ENCODE measurements around the gene CBX5. TPM values are rescaled to one million over a fixed set of nuclear protein-coding genes. Genes with fewer than 3 reads are reported as not detected.
A peak's percentile ranks its signal among the peaks of the same experiment; 100 is the strongest.

The CBX5 gene
- total RNA-seq, 4 donors from 2014 or later = 32.5 to 62.4 (median 49.3) TPM

DNA sequence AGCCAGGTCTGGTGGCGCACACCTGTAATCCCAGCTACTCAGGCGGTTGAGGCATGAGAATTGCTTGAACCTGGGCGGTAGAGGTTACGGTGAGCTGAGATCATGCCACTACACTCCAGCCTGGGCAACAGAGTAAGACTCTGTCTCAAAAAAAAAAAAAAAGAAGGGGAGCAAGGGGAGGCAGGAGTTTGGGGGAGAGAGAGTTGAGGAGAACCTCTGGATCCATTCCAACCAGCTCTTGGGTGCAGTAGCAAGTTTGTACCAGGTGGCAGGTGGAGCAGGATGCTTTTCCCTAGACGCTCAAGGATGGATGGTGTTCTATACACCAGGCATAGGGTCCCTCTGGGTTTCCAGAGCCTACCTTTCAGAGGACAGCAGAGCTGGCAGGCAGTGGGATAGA, 19.0 kb upstream of the CBX5 start:
- H3K9me3 ChIP-seq = no peaks in the 10 kb centered on the region
- H3K36me3 ChIP-seq = no peaks in the 10 kb centered on the region
- no peak overlapping the region for H3K4me3 ChIP-seq
- peaks cover 0 to 11% (median 3%) of the 10 kb centered on the region in 3 donors for H3K4me1 ChIP-seq
- ATAC-seq = no peak
- no peak overlapping the region for H3K27ac ChIP-seq
- TF ChIP-seq, protein P1, sequence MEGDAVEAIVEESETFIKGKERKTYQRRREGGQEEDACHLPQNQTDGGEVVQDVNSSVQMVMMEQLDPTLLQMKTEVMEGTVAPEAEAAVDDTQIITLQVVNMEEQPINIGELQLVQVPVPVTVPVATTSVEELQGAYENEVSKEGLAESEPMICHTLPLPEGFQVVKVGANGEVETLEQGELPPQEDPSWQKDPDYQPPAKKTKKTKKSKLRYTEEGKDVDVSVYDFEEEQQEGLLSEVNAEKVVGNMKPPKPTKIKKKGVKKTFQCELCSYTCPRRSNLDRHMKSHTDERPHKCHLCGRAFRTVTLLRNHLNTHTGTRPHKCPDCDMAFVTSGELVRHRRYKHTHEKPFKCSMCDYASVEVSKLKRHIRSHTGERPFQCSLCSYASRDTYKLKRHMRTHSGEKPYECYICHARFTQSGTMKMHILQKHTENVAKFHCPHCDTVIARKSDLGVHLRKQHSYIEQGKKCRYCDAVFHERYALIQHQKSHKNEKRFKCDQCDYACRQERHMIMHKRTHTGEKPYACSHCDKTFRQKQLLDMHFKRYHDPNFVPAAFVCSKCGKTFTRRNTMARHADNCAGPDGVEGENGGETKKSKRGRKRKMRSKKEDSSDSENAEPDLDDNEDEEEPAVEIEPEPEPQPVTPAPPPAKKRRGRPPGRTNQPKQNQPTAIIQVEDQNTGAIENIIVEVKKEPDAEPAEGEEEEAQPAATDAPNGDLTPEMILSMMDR (IDR thresholded peaks at IDR 0.05) = no peak
- peaks cover 48% of the 10 kb centered on the region for H3K27me3 ChIP-seq
- 88 to 100% methylated on average over 1 to 4 of the region's 5 CpGs for WGBS, 2 donors (ENCODE audit: low coverage in 1 of 2)

DNA sequence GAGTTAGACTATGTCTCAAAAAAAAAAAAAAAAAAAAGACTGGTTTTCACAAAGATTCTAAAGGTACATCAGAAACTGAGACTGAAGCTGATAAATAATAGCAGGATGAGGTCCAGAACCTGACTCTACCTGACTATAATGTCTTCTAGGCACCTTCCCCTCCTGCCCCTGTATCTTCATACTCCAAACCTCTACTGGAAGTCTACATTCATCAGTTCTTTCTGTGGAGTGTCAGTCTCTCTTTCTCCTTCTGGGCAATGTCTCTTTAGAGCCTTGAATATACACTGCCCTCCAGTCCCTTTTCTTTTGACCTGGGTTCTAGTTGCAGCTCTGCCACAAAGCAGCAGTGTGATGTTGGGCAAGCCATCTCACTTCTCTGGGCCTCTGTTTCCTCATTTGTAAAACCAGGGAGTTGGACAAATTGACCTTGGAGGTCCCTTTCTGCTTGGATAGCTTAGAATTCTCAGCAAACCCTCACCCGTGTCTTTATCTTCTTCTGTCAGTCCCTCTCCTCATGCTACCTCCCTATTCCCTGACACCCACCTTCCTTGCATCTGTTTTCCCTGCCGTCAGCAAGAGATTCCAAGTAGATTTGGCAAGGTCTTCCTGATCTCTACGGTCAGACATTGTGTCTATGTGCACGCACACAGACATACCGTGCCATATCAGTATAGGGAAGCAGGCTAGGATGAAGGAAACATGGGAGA, 16.6 kb upstream of the CBX5 start:
- 63 to 80% methylated on average over 2 to 3 of the region's 5 CpGs for WGBS, 2 donors (ENCODE audit: low coverage in 1 of 2)
- H3K9me3 ChIP-seq = no peaks in the 10 kb centered on the region
- H3K27ac ChIP-seq = no peak overlapping the region
- ATAC-seq = no peak
- H3K36me3 ChIP-seq = no peaks in the 10 kb centered on the region
- no peak overlapping the region for H3K4me3 ChIP-seq
- H3K27me3 ChIP-seq = peaks cover 47% of the 10 kb centered on the region
- no peak for TF ChIP-seq POLR2A (IDR thresholded peaks at IDR 0.05)
- TF ChIP-seq EP300 (IDR thresholded peaks at IDR 0.05) = no peak
- no peak for TF ChIP-seq POLR2AphosphoS5 (IDR thresholded peaks at IDR 0.05)
- TF ChIP-seq, protein P1 (IDR thresholded peaks at IDR 0.05) = no peak
- peaks cover 0 to 11% (median 3%) of the 10 kb centered on the region in 3 donors for H3K4me1 ChIP-seq

DNA sequence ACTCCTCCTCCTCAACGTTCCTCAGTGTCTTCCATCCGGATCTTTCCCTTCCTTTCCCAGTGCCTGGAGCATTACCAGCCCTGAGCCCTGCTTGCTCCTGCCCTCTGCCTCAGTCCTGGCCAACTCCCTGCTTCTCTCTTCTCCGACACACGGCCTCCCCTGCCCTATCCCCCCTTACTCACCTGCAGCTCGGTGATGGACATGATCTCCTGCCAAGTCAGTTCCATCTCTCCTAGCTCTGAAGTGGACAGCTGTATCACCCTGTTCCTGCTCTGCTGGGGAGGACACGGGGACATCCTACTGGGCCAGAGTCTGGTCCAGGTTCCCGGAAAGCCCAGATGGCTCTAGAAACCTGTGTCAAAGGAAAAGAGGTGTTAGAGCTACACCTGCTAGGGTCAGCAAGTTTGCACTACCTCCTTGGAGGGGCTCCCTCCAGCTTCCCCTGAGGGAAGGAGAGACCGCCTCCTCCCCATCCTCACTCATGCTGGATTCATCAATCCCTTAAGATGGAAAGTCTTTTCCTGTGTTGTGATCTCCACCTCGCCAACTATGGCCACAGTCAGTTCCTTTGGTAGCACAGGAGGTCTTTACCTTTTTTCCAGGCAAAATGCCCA, 15.1 kb upstream of the CBX5 start:
- Histone ChIP-seq H3K27ac (no peak overlapping the region), H3K4me3 (no peak overlapping the region), H3K4me1 (no peaks in the 10 kb centered on the region), H3K27me3 (peaks cover 33% of the 10 kb centered on the region), H3K36me3 (no peaks in the 10 kb centered on the region), H3K9me3 (no peaks in the 10 kb centered on the region)
- WGBS, 2 donors (ENCODE audit: low coverage in 1 of 2) = 64 to 66% methylated on average over 5 to 8 of the region's 9 CpGs
- no peak for ATAC-seq
- TF ChIP-seq POLR2AphosphoS5 (IDR thresholded peaks at IDR 0.05) (no peak), EP300 (IDR thresholded peaks at IDR 0.05) (no peak), POLR2A (IDR thresholded peaks at IDR 0.05) (no peak)
- TF ChIP-seq, protein P1 (IDR thresholded peaks at IDR 0.05) = no peak

DNA sequence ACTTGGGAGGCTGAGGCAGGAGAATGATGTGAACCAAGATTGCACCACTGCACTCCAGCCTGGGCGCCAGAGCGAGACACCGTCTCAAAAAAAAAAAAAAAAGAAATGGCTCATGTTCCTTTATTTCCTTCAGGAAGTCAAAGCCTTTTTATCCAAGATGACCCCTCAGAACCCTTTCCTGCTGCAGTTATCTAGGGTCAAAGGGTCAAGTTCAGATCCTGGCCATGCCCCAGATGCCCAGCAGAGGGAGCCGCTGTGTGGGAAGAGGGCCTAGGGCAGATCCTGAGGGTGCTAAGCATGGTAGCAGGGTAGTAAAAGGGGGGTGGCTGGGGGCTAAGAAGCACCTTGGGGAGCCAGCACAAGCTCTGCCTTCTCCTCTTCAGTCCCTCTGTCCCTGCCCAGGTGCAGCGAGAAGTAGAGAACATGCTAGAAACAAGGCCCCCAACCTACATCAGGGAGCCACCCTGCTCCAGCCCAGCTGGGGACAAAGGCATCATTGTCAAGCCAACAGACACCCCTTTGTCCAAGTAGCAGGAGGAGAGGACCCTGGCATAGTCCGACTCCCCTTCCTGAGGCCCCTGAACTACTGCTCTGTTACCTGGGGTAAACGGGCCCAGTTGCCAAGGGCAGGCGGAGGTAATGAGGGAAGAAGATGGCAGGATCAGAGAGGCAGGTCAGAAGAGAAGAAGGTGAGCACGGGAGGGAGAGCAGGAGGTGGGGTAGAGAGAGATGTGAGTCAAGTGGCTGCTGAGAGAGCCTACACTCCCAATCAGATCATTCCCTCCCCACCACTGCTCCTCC, 14.4 kb upstream of the CBX5 start:
- TF ChIP-seq EP300 (IDR thresholded peaks at IDR 0.05) (no peak), POLR2AphosphoS5 (IDR thresholded peaks at IDR 0.05) (no peak), POLR2A (IDR thresholded peaks at IDR 0.05) (no peak)
- TF ChIP-seq, protein P1 (IDR thresholded peaks at IDR 0.05) = peak in 3 of 4 experiments; percentile 61 to 79 (median 75)
- no peak overlapping the region for H3K27ac ChIP-seq
- peaks cover 0 to 3% of the 10 kb centered on the region in 2 donors for H3K36me3 ChIP-seq
- H3K4me1 ChIP-seq = no peaks in the 10 kb centered on the region
- H3K27me3 ChIP-seq = peaks cover 26% of the 10 kb centered on the region
- 54 to 65% methylated on average over 2 to 4 of the region's 9 CpGs for WGBS, 2 donors (ENCODE audit: low coverage in 1 of 2)
- peak; percentile 55 for ATAC-seq
- H3K4me3 ChIP-seq = no peak overlapping the region
- no peaks in the 10 kb centered on the region for H3K9me3 ChIP-seq

Measured in gastroesophageal sphincter (tissue), 4 donors.